ENCODE data around the gene NOL7.

The NOL7 gene

GRCh38 chr6:13630499-13630898 lies 15.4 kb downstream of the NOL7 start:
- Histone ChIP-seq H2BK120ac (ENCODE audit: insufficient read depth, low read length, poor library complexity) (no peak overlapping the region), H2BK12ac (ENCODE audit: low read length) (no peak overlapping the region), H3K79me1 (ENCODE audit: low read length) (no peaks in the 10 kb centered on the region), H2AK5ac (ENCODE audit: low read length) (no peak overlapping the region), H3K18ac (ENCODE audit: low read length) (no peak overlapping the region), H3K4ac (ENCODE audit: low read depth, low read length) (no peak overlapping the region), H4K12ac (ENCODE audit: low read depth, low read length) (no peak overlapping the region), H4K8ac (ENCODE audit: low read depth, low read length) (no peak overlapping the region), H3K23ac (ENCODE audit: low read length) (no peak overlapping the region), H3K14ac (ENCODE audit: low read length) (no peak overlapping the region), H3K4me3 (ENCODE audit: low read depth, low read length) (no peak overlapping the region), H3K4me1 (ENCODE audit: control insufficient read depth in 1 of 2, insufficient read depth in 2 of 2, low read length in 2 of 2) (no peaks in the 10 kb centered on the region), H3K36me3 (ENCODE audit: control insufficient read depth in 1 of 2, insufficient read depth in 2 of 2, low read length in 2 of 2) (peaks cover 7 to 8% of the 10 kb centered on the region in 2 experiments), H3K9ac (ENCODE audit: low read length) (no peak overlapping the region), H3K27me3 (ENCODE audit: insufficient read depth, low read length) (no peaks in the 10 kb centered on the region), H3K27ac (ENCODE audit: low read depth, low read length) (no peak overlapping the region), H3K4me2 (ENCODE audit: low read length) (no peak overlapping the region), H2BK5ac (ENCODE audit: low read depth, low read length, poor library complexity) (no peak overlapping the region), H3K79me2 (ENCODE audit: control insufficient read depth, insufficient read depth, low read length, poor library complexity) (no peaks in the 10 kb centered on the region), H4K91ac (ENCODE audit: low read depth, low read length) (no peak overlapping the region), H3K9me3 (ENCODE audit: insufficient read depth, low read depth, low read length) (no peaks in the 10 kb centered on the region), H2AFZ (ENCODE audit: insufficient read depth, low read length, poor library complexity) (no peak overlapping the region)
- DNase-seq, result no peak
- no CpG with 5 or more reads among the region's 1 CpG for WGBS (ENCODE audit: extremely low coverage, insufficient coverage, insufficient read length)

- H3K18ac ChIP-seq (ENCODE audit: low read length), result no peak overlapping the region
- no peak overlapping the region for H2AFZ ChIP-seq (ENCODE audit: insufficient read depth, low read length, poor library complexity)
- H3K23ac ChIP-seq (ENCODE audit: low read length), result no peak overlapping the region
- H2BK120ac ChIP-seq (ENCODE audit: insufficient read depth, low read length, poor library complexity), result no peak overlapping the region
- H3K4ac ChIP-seq (ENCODE audit: low read depth, low read length), result no peak overlapping the region
- no peak overlapping the region for H2BK5ac ChIP-seq (ENCODE audit: low read depth, low read length, poor library complexity)
- H4K8ac ChIP-seq (ENCODE audit: low read depth, low read length), result no peak overlapping the region
- no peaks in the 10 kb centered on the region for H3K4me1 ChIP-seq (ENCODE audit: control insufficient read depth in 1 of 2, insufficient read depth in 2 of 2, low read length in 2 of 2)
- H3K79me2 ChIP-seq (ENCODE audit: control insufficient read depth, insufficient read depth, low read length, poor library complexity), result no peaks in the 10 kb centered on the region
- no peaks in the 10 kb centered on the region for H3K9me3 ChIP-seq (ENCODE audit: insufficient read depth, low read depth, low read length)
- peaks cover 6 to 7% of the 10 kb centered on the region in 2 experiments for H3K36me3 ChIP-seq (ENCODE audit: control insufficient read depth in 1 of 2, insufficient read depth in 2 of 2, low read length in 2 of 2)
- H3K79me1 ChIP-seq (ENCODE audit: low read length), result no peaks in the 10 kb centered on the region
- H3K27me3 ChIP-seq (ENCODE audit: insufficient read depth, low read length), result no peaks in the 10 kb centered on the region
- H3K27ac ChIP-seq (ENCODE audit: low read depth, low read length), result no peak overlapping the region
- no peak overlapping the region for H3K4me3 ChIP-seq (ENCODE audit: low read depth, low read length)
- no peak overlapping the region for H2AK5ac ChIP-seq (ENCODE audit: low read length)
- no peak overlapping the region for H3K14ac ChIP-seq (ENCODE audit: low read length)
- DNase-seq, result no peak
- H4K91ac ChIP-seq (ENCODE audit: low read depth, low read length), result no peak overlapping the region
- H3K4me2 ChIP-seq (ENCODE audit: low read length), result no peak overlapping the region
- no peak overlapping the region for H4K12ac ChIP-seq (ENCODE audit: low read depth, low read length)
- H2BK12ac ChIP-seq (ENCODE audit: low read length), result no peak overlapping the region
- no CpG with 5 or more reads among the region's 2 CpGs for WGBS (ENCODE audit: extremely low coverage, insufficient coverage, insufficient read length)
- no peak overlapping the region for H3K9ac ChIP-seq (ENCODE audit: low read length)
Observed at GRCh38 chr6:13633343-13633742, 18.2 kb downstream of the NOL7 start.

GRCh38 chr6:13635948-13636658 lies 21.0 kb downstream of the NOL7 start:
- no peak overlapping the region for H2BK120ac ChIP-seq (ENCODE audit: insufficient read depth, low read length, poor library complexity)
- H2BK12ac ChIP-seq (ENCODE audit: low read length), result no peak overlapping the region
- no peak overlapping the region for H3K4ac ChIP-seq (ENCODE audit: low read depth, low read length)
- no peak overlapping the region for H3K9ac ChIP-seq (ENCODE audit: low read length)
- H4K12ac ChIP-seq (ENCODE audit: low read depth, low read length), result no peak overlapping the region
- H4K8ac ChIP-seq (ENCODE audit: low read depth, low read length), result no peak overlapping the region
- H2AK5ac ChIP-seq (ENCODE audit: low read length), result no peak overlapping the region
- H3K79me1 ChIP-seq (ENCODE audit: low read length), result no peaks in the 10 kb centered on the region
- no peak for DNase-seq
- no peak overlapping the region for H3K14ac ChIP-seq (ENCODE audit: low read length)
- no peaks in the 10 kb centered on the region for H3K9me3 ChIP-seq (ENCODE audit: insufficient read depth, low read depth, low read length)
- no peak overlapping the region for H3K27ac ChIP-seq (ENCODE audit: low read depth, low read length)
- no peak overlapping the region for H3K18ac ChIP-seq (ENCODE audit: low read length)
- no peaks in the 10 kb centered on the region for H3K4me1 ChIP-seq (ENCODE audit: control insufficient read depth in 1 of 2, insufficient read depth in 2 of 2, low read length in 2 of 2)
- no peaks in the 10 kb centered on the region for H3K79me2 ChIP-seq (ENCODE audit: control insufficient read depth, insufficient read depth, low read length, poor library complexity)
- no peak overlapping the region for H3K4me3 ChIP-seq (ENCODE audit: low read depth, low read length)
- H2BK5ac ChIP-seq (ENCODE audit: low read depth, low read length, poor library complexity), result no peak overlapping the region
- H3K27me3 ChIP-seq (ENCODE audit: insufficient read depth, low read length), result no peaks in the 10 kb centered on the region
- H3K23ac ChIP-seq (ENCODE audit: low read length), result no peak overlapping the region
- no peak overlapping the region for H3K4me2 ChIP-seq (ENCODE audit: low read length)
- no peak overlapping the region for H2AFZ ChIP-seq (ENCODE audit: insufficient read depth, low read length, poor library complexity)
- H3K36me3 ChIP-seq (ENCODE audit: control insufficient read depth in 1 of 2, insufficient read depth in 2 of 2, low read length in 2 of 2), result peaks cover 5 to 14% of the 10 kb centered on the region in 2 experiments
- WGBS (ENCODE audit: extremely low coverage, insufficient coverage, insufficient read length), result no CpG with 5 or more reads among the region's 4 CpGs
- no peak overlapping the region for H4K91ac ChIP-seq (ENCODE audit: low read depth, low read length)

GRCh38 chr6:13638014-13638413 lies 22.9 kb downstream of the NOL7 start:
- no peak overlapping the region for H2BK5ac ChIP-seq (ENCODE audit: low read depth, low read length, poor library complexity)
- H3K18ac ChIP-seq (ENCODE audit: low read length), result no peak overlapping the region
- H3K4me3 ChIP-seq (ENCODE audit: low read depth, low read length), result no peak overlapping the region
- H4K12ac ChIP-seq (ENCODE audit: low read depth, low read length), result no peak overlapping the region
- H3K23ac ChIP-seq (ENCODE audit: low read length), result no peak overlapping the region
- H3K79me2 ChIP-seq (ENCODE audit: control insufficient read depth, insufficient read depth, low read length, poor library complexity), result no peaks in the 10 kb centered on the region
- H3K4ac ChIP-seq (ENCODE audit: low read depth, low read length), result no peak overlapping the region
- H4K91ac ChIP-seq (ENCODE audit: low read depth, low read length), result no peak overlapping the region
- no peak overlapping the region for H3K9ac ChIP-seq (ENCODE audit: low read length)
- no CpG with 5 or more reads among the region's 1 CpG for WGBS (ENCODE audit: extremely low coverage, insufficient coverage, insufficient read length)
- no peak overlapping the region for H2AK5ac ChIP-seq (ENCODE audit: low read length)
- no peak overlapping the region for H3K4me2 ChIP-seq (ENCODE audit: low read length)
- H2AFZ ChIP-seq (ENCODE audit: insufficient read depth, low read length, poor library complexity), result no peak overlapping the region
- no peak overlapping the region for H3K27ac ChIP-seq (ENCODE audit: low read depth, low read length)
- H4K8ac ChIP-seq (ENCODE audit: low read depth, low read length), result no peak overlapping the region
- H3K79me1 ChIP-seq (ENCODE audit: low read length), result no peaks in the 10 kb centered on the region
- no peak overlapping the region for H2BK12ac ChIP-seq (ENCODE audit: low read length)
- no peak overlapping the region for H2BK120ac ChIP-seq (ENCODE audit: insufficient read depth, low read length, poor library complexity)
- H3K9me3 ChIP-seq (ENCODE audit: insufficient read depth, low read depth, low read length), result no peaks in the 10 kb centered on the region
- no peaks in the 10 kb centered on the region for H3K27me3 ChIP-seq (ENCODE audit: insufficient read depth, low read length)
- peaks cover 4 to 10% of the 10 kb centered on the region in 2 experiments for H3K36me3 ChIP-seq (ENCODE audit: control insufficient read depth in 1 of 2, insufficient read depth in 2 of 2, low read length in 2 of 2)
- no peak overlapping the region for H3K14ac ChIP-seq (ENCODE audit: low read length)
- H3K4me1 ChIP-seq (ENCODE audit: control insufficient read depth in 1 of 2, insufficient read depth in 2 of 2, low read length in 2 of 2), result no peaks in the 10 kb centered on the region
- DNase-seq, result no peak

Measured in trophoblast cell (in vitro differentiated cells and primary cell).